Measurements from ENCODE around the gene YWHAE.

DNA sequence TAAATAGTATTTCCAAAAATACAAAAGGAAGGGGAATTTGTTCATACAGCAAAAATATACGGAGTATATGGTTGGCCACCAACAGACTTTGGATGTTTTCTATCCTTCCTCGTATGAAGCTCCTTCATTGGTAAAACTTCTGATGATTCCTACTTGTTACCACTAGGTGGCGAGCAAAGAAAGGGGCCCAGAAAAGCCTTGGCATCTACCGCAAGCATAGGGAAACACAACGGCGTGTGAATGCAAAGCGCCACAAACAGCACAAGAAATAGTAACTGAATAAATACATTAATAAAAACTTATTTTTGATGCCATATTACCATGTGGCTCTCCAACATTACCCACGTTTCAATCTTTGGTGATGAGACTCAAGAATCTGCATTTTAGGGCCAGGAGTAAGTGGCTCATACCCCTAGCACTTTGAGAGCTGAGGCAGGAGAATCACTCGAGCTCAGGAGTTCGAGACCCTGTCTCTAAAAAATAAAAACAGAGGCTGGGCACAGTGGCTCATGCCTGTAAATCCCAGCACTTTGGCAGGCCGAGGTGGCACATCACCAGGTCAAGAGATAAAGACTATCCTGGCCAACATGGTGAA is 34.5 kb downstream of the YWHAE start:
- TF ChIP-seq POLR2A (IDR thresholded peaks at IDR 0.05; ENCODE audit: low read length) (no peak), GATA1 (IDR thresholded peaks at IDR 0.05; ENCODE audit: low read depth, low read length) (no peak)

All from erythroblast (primary cell).